Measurements from ENCODE around the gene DIO3. TPM values are rescaled to one million over a fixed set of nuclear protein-coding genes. Genes with fewer than 3 reads are reported as not detected.
"Not testable (repeated sequence)": the region's sequence is repeated elsewhere in the genome, so short reads cannot be mapped to it uniquely, and the experiment has no call there.

The DIO3 gene
- total and polyA plus RNA-seq, 2 experiments from 2014 or later = 18.4 to 51.1 TPM

DNA sequence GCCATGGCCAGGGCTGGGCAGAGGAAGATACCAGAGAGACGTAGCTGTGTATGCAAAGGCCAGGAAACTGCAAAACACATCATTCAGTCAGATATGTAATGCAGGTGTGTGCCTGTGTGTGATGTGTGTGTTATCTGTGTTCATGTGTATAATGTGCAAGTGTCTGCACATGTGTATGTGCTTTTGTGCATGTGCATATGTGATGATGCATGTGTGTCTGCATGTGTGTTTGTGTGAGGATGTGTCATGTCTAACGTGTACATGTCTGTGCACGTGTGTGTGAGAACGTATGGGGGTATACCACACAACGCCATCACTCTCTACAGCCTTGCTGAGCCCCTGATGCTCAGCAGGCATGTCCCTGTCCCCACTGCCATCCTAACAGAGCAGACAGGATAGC lies 9.7 kb downstream of the DIO3 start:
- no peaks in the 10 kb centered on the region for H4K20me1 ChIP-seq (ENCODE audit: insufficient read depth, poor library complexity, severe bottlenecking)
- no peaks in the 10 kb centered on the region for H3K9me2 ChIP-seq (replicated peaks; ENCODE audit: insufficient read depth)
- 82% methylated on average over 5 of the region's 5 CpGs for WGBS (ENCODE audit: low lambda C conversion rate, missing lambda C conversion rate)

DNA sequence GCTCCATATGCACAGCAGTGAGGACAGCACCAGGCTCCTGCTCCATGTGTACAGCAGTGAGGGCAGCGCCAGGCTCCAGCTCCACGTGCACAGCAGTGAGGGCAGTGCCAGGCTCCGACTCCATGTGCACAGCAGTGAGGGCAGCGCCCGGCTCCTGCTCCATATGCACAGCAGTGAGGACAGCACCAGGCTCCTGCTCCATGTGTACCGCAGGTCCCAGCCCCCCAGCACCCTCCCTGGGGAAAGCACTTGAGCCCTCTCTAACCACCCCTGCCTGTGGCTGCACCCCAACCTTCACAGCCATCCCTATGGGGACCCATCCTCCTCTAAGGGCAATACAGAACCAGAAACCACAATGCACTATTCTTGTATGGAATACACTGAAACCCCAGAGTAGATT lies 11.2 kb downstream of the DIO3 start:
- H4K20me1 ChIP-seq (ENCODE audit: insufficient read depth, poor library complexity, severe bottlenecking); H2AFZ ChIP-seq; H3K36me3 ChIP-seq (replicated peaks; ENCODE audit: insufficient read depth, low read depth); H3K9me3 ChIP-seq (ENCODE audit: low read depth); H3K4me2 ChIP-seq; H3K79me2 ChIP-seq; H3K27me3 ChIP-seq; H3K4me1 ChIP-seq (ENCODE audit: insufficient read depth); H3K4me3 ChIP-seq; DNase-seq (ENCODE audit: low spot score); H3K27ac ChIP-seq; H3K9me2 ChIP-seq (replicated peaks; ENCODE audit: insufficient read depth): not testable (repeated sequence)
- WGBS (ENCODE audit: low lambda C conversion rate, missing lambda C conversion rate) = 100% methylated on average over 3 of the region's 6 CpGs

More for the DNA sequence above, 9.7 kb downstream of the DIO3 start:
- no peak overlapping the region for H2AFZ ChIP-seq
- no peak for DNase-seq (ENCODE audit: low spot score)
- no peak overlapping the region for H3K4me3 ChIP-seq
- no peaks in the 10 kb centered on the region for H3K9me3 ChIP-seq (ENCODE audit: low read depth)
- H3K79me2 ChIP-seq = no peaks in the 10 kb centered on the region
- H3K27ac ChIP-seq = no peak overlapping the region
- TF ChIP-seq EZH2 (IDR thresholded peaks at IDR 0.05; ENCODE audit: borderline replicate concordance) (no peak), EZH2phosphoT487 (IDR thresholded peaks at IDR 0.05; ENCODE audit: low read depth, severe bottlenecking, unreplicated experiment) (no peak)
- TF ChIP-seq, protein P1, sequence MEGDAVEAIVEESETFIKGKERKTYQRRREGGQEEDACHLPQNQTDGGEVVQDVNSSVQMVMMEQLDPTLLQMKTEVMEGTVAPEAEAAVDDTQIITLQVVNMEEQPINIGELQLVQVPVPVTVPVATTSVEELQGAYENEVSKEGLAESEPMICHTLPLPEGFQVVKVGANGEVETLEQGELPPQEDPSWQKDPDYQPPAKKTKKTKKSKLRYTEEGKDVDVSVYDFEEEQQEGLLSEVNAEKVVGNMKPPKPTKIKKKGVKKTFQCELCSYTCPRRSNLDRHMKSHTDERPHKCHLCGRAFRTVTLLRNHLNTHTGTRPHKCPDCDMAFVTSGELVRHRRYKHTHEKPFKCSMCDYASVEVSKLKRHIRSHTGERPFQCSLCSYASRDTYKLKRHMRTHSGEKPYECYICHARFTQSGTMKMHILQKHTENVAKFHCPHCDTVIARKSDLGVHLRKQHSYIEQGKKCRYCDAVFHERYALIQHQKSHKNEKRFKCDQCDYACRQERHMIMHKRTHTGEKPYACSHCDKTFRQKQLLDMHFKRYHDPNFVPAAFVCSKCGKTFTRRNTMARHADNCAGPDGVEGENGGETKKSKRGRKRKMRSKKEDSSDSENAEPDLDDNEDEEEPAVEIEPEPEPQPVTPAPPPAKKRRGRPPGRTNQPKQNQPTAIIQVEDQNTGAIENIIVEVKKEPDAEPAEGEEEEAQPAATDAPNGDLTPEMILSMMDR (IDR thresholded peaks at IDR 0.05; ENCODE audit: poor library complexity) = no peak
- H3K27me3 ChIP-seq = peaks cover 16% of the 10 kb centered on the region
- H3K36me3 ChIP-seq (replicated peaks; ENCODE audit: insufficient read depth, low read depth) = no peaks in the 10 kb centered on the region
- no peak overlapping the region for H3K4me2 ChIP-seq
- H3K4me1 ChIP-seq (ENCODE audit: insufficient read depth) = no peaks in the 10 kb centered on the region

DNA sequence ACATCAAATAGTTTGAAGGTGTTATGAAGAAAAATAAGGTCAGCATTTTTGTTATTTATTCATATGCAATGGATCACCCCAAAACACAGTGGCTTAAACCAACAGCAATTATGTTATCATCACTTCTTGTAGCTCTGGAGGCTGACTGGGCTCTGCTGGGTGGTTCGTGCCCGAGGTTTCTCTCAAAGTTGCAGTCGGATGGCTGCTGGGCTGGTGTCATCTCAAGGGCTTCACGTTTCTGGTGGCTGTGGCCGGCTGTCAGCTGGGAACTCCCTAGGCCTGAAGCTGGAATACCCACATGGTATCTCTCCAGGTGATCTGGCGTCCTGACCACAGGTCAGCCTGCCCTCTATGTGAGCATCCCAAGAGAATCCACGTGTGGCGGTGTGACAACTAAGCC lies 12.0 kb downstream of the DIO3 start:
- peaks cover 3% of the 10 kb centered on the region for H3K27me3 ChIP-seq
- 92% methylated on average over 8 of the region's 8 CpGs for WGBS (ENCODE audit: low lambda C conversion rate, missing lambda C conversion rate)
- TF ChIP-seq EZH2 (IDR thresholded peaks at IDR 0.05; ENCODE audit: borderline replicate concordance) (no peak), EZH2phosphoT487 (IDR thresholded peaks at IDR 0.05; ENCODE audit: low read depth, severe bottlenecking, unreplicated experiment) (no peak)
- TF ChIP-seq, protein P1 (IDR thresholded peaks at IDR 0.05; ENCODE audit: poor library complexity) = no peak
- H3K9me2 ChIP-seq (replicated peaks; ENCODE audit: insufficient read depth) = no peaks in the 10 kb centered on the region
- H3K4me2 ChIP-seq = no peak overlapping the region
- H3K79me2 ChIP-seq = no peaks in the 10 kb centered on the region
- no peak for DNase-seq (ENCODE audit: low spot score)
- no peak overlapping the region for H3K4me3 ChIP-seq
- no peak overlapping the region for H3K27ac ChIP-seq
- no peak overlapping the region for H2AFZ ChIP-seq
- H3K36me3 ChIP-seq (replicated peaks; ENCODE audit: insufficient read depth, low read depth) = no peaks in the 10 kb centered on the region
- no peaks in the 10 kb centered on the region for H3K4me1 ChIP-seq (ENCODE audit: insufficient read depth)
- H3K9me3 ChIP-seq (ENCODE audit: low read depth) = no peaks in the 10 kb centered on the region
- H4K20me1 ChIP-seq (ENCODE audit: insufficient read depth, poor library complexity, severe bottlenecking) = no peaks in the 10 kb centered on the region

DNA sequence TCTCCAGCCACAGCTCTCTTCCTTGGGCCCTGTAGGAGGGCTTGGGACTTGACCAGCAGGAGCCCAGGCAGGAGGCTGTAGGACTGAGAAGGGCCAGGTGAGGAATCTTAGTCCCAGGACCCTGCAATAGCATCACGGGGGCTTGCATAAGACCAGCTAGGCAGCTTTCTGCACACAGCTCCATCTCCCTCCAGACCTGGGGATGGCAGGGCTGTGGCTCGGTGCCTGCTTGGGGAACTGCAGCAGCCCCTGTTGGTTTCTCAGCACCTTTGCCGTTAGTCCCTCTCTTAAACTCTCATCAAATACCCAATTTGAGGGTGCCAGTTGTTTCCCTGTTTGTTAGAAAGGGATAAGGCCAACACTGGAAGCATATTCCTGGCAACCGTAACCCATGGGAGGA lies 14.3 kb downstream of the DIO3 start:
- no peak overlapping the region for H3K4me3 ChIP-seq
- H3K9me3 ChIP-seq (ENCODE audit: low read depth) = no peaks in the 10 kb centered on the region
- no peaks in the 10 kb centered on the region for H3K36me3 ChIP-seq (replicated peaks; ENCODE audit: insufficient read depth, low read depth)
- 59% methylated on average over 4 of the region's 4 CpGs for WGBS (ENCODE audit: low lambda C conversion rate, missing lambda C conversion rate)
- no peaks in the 10 kb centered on the region for H3K27me3 ChIP-seq
- H3K4me2 ChIP-seq = no peak overlapping the region
- H3K27ac ChIP-seq = no peak overlapping the region
- no peaks in the 10 kb centered on the region for H3K9me2 ChIP-seq (replicated peaks; ENCODE audit: insufficient read depth)
- H3K4me1 ChIP-seq (ENCODE audit: insufficient read depth) = no peaks in the 10 kb centered on the region
- no peak for DNase-seq (ENCODE audit: low spot score)
- H3K79me2 ChIP-seq = no peaks in the 10 kb centered on the region
- no peak overlapping the region for H2AFZ ChIP-seq
- TF ChIP-seq EZH2 (IDR thresholded peaks at IDR 0.05; ENCODE audit: borderline replicate concordance) (no peak), EZH2phosphoT487 (IDR thresholded peaks at IDR 0.05; ENCODE audit: low read depth, severe bottlenecking, unreplicated experiment) (no peak)
- TF ChIP-seq, protein P1 (IDR thresholded peaks at IDR 0.05; ENCODE audit: poor library complexity) = no peak
- no peaks in the 10 kb centered on the region for H4K20me1 ChIP-seq (ENCODE audit: insufficient read depth, poor library complexity, severe bottlenecking)
